NCI-H524 (cell line): ENCODE measurements around the gene CENPU.
"Not testable (repeated sequence)": the region's sequence is repeated elsewhere in the genome, so short reads cannot be mapped to it uniquely, and the experiment has no call there.

Source experiments
- DNase-seq, 2 experiments: peaks; one replicate each; lab custom pipeline; 2025; lab: John Stamatoyannopoulos, UW

CENPU gene

DNA sequence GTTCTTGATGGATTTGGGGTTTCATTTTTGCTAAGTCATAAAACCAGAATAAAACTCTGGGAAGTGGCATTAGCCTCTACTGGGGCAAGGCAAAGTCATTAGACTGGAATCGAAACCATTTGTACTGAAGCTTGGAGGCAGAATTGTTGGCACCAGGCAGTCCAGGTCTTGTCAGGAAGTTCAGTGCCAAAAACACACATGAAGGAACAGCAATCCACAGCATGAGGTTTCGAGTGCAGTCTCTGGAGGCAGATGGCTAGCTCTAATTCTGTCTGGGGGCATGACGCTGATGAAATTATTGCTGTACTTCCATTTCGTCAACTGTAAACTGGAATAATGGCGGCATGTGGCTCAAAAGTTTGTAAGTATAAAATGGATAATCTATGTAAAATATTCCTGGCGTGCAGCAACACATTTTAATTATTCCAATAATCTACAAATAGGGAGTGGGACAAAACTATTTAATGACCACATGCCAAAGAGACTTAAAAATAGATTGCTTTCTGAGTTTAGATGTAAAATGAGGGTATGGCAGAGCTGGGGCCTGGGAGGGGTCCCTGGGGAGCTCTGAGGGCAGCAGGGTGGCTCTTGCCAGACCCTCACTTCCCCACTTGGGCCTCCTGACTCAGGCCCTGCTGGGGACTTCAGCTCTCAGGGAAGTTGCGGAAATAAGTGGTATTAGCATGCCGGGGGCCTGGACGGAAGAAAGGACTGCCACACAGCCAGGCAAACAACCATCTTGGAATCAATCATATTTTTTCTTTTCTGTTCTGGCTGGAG lies 18.8 kb upstream of the CENPU start:
- no peak for DNase-seq

DNA sequence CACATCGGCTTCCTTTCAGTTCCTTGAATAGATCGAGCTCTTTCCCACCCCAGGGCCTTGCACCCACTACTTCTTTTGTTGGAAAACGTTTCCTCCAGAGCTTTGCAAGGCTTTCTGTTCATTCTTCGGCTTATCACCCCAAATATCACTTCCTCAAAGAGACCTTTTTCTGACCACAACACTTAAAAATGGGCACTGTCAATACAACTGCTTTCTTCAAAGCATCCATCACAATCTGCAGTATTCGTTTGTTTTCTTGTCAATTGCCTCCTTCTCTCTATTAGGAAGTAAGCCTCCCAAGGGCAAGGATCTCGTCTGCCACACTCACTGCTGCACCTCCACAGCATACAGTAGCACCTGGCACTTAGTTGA lies 17.7 kb upstream of the CENPU start:
- no peak for DNase-seq

- DNase-seq: no peak
Observed at GRCh38 chr4:184750926-184751584, 17.2 kb upstream of the CENPU start.

- DNase-seq: no peak
Observed at GRCh38 chr4:184748251-184748652, 14.4 kb upstream of the CENPU start.

- no peak for DNase-seq
Observed at GRCh38 chr4:184747034-184747830, 13.3 kb upstream of the CENPU start.

- peak; percentile 4 to 55 for DNase-seq
Observed at GRCh38 chr4:184745831-184746795, 12.2 kb upstream of the CENPU start.

- no peak for DNase-seq
Observed at GRCh38 chr4:184744236-184744635, 10.3 kb upstream of the CENPU start.

- no peak for DNase-seq
Observed at GRCh38 chr4:184743650-184744049, 9.8 kb upstream of the CENPU start.

- not testable (repeated sequence) for DNase-seq
Observed at GRCh38 chr4:184741651-184742050, 7.8 kb upstream of the CENPU start.

DNA sequence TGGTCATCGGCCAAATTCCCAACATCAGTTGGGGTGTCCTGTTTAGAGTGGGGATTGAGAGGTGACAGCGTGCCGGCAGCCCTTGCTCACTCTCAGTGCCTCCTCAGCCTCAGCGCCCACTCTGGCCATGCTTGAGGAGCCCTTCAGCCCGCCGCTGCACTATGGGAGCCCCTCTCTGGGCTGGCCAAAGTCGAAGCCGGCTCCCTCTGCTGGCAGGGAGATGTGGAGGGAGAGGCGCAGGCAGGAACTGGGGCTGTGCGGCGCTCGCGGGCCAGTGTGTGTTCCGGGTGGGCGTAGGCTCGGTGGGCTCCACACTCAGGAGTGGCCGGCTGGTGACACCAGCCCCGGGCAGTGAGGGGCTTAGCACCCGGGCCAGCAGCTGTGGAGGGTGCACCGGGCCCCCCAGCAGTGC lies 7.1 kb upstream of the CENPU start:
- DNase-seq: no peak

DNA sequence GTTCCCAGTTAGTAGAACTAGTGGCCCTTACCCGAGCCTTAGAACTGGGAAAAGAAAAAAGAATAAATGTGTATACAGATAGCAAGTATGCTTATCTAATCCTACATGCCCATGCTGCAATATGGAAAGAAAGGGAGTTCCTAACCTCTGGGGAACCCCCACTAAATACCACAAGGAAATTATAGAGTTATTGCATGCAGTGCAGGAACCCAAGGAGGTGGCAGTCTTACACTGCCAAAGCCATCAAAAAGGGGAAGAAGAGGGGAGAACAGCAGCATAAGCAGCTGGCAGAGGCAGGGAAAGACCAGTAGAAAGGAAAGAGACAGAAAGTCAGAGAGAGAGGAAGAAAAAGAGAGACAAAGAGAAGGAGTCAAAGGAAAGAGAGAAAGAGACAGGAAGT lies 5.7 kb upstream of the CENPU start:
- not testable (repeated sequence) for DNase-seq

DNA sequence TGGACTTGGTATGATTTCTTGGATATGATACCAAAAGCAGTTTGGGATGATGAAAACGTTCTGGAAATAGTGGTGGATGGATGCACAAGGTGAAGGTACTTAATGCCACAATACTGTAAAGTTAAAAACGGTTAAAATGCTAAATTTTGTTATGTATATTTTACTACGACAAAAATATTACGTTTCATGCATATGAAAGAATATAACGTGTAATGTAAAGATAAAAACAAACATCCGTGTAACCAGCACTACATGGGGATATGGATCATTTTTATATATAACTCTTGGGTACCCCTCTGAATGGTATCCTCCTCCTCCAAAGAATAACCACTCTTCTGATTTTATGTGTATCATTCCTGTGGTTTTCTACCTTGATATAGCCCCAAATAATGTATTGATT lies 862 bp upstream of the CENPU start:
- no peak for DNase-seq

DNA sequence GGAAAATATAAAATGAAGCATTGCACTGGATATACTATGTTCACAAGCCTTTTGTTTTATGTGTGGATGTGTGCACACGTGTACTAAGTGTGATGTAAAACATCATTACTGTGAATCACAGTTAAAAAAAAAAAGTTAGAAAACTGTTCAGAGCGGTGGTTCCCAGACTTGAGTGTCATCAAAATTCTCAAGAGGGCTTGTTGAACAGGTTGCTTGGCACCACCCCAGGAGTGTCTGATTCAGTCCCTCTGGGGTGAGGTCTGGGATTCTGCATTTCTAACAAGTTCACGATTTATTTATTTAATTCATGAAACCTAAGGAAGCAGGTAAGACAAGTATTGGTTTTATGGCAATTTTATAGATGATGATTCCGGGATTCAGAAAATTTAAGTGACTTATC lies 1.8 kb downstream of the CENPU start:
- peak; percentile 10 to 51 for DNase-seq

- no peak for DNase-seq
Observed at GRCh38 chr4:184731056-184731455, 2.8 kb downstream of the CENPU start.

DNA sequence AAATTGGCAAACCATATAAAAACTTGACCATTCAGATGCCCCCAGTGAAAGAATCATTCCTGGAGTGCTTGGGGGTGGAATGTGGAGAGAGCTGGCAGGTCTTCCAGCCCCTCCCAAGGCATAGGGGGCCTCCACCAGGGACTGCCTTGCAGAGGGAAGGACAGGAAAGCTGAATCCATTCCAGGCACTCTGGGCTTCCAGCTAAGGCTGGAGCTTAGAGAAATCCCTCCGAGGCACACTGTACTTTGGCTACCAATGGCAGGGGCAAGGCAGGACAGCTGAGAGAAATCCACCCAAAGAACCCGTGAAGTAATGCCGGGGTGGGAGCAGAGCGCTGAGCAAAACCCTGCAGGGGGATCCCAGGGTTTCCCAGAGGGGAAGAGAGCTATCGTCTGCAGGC lies 4.0 kb downstream of the CENPU start:
- DNase-seq: no peak

- no peak for DNase-seq
Observed at GRCh38 chr4:184728858-184729257, 5.0 kb downstream of the CENPU start.

DNA sequence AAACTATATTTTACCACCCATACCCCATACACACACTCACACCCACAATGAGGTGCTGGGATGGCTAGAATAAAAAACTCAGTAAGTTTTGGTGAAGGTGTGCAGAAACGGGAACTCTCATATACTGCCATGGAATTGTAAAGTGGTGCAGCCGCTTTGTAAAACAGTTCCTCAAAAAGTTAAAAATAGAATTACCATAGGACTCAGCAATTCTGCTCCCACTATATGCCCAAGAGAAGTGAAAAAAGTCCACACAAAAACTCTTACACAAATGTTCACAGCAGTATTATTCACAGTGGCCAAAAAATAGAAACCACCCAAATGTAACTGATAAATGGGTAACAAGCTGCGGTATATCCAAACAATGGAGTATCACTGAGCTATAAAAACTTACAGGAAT lies 6.5 kb downstream of the CENPU start:
- no peak for DNase-seq

DNA sequence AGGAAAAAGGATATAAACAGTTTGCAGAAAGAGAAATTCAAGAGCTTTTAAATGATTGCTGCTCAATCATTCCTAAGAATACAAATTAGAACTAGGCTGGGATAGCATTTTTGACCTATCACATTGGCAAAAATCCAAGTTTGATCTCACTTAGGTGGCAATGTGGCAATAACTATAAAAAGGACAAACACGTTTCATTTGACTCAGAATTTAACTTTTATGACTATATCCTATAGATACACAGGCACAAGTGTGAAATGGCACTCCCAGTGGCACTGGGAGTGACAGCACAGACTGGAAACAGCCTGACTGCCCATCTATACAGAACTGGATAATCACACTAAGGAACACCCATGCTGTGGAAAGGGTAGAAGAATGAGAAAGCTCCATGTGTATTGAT lies 11.1 kb downstream of the CENPU start:
- no peak for DNase-seq

GRCh38 chr4:184721254-184721653 lies 12.6 kb downstream of the CENPU start:
- no peak for DNase-seq

- DNase-seq: no peak
Observed at GRCh38 chr4:184719407-184719806, 14.5 kb downstream of the CENPU start.

DNA sequence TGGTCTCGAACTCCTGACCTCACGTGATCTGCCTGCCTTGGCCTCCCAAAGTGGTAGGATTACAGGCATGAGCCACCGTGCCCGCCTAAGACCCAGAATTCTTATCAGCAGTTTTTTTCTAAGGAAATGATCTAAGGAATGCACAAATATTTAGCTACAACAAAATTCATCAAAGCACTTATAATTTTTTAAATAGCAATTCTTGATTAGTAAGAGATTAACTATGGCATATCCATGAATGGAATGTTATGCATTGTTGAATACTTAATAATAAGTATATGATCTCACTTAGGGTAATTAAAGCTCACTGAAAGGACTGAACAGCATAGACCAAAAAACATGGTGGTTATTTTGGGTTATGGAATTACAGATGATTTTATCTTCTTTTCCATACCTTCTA lies 18.4 kb downstream of the CENPU start:
- no peak for DNase-seq

DNA sequence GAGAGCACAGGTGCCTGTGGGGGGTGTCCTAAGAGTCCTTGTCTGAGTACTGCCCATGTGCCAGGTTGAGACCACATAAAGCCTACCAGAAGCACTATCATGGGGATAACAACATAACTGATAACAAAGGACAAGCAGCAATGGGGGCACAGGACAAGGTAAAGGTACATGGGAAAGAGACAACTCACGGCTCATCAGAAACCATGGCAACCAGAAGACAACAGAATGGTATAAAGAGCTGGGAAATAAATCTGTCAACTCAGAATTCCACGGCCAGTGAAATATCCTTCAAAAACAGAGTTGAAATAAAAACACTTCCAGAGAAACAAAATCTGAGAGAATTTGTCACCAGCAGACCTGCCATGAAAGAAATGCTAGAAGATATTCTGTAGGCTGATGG lies 20.0 kb downstream of the CENPU start:
- no peak for DNase-seq
